ENCODE results near the gene SWSAP1. TPM values are rescaled to one million over a fixed set of nuclear protein-coding genes. Genes with fewer than 3 reads are reported as not detected.

Gene SWSAP1
- total RNA-seq, 1 experiment from 2014 or later = 2.5 TPM

GRCh38 chr19:11397089-11397610 lies 22.7 kb downstream of the SWSAP1 start:
- H3K79me2 ChIP-seq (ENCODE audit: insufficient read depth, low read length) = no peaks in the 10 kb centered on the region
- H3K4me2 ChIP-seq (ENCODE audit: low read length) = no peak overlapping the region
- H2AFZ ChIP-seq (ENCODE audit: low read depth, low read length, poor library complexity, severe bottlenecking) = no peak overlapping the region
- ATAC-seq (no peak), DNase-seq (ENCODE audit: low read depth, low spot score) (no peak)
- no peaks in the 10 kb centered on the region for H4K20me1 ChIP-seq (ENCODE audit: insufficient read depth)
- H3K27ac ChIP-seq (ENCODE audit: low read depth, low read length) = no peak overlapping the region
- no TSS peak for BruUV-seq (replicated peaks)
- no peak overlapping the region for H3K9ac ChIP-seq (ENCODE audit: low read length)
- no peaks in the 10 kb centered on the region for H3K9me2 ChIP-seq (ENCODE audit: insufficient read depth)
- H3K27me3 ChIP-seq (ENCODE audit: insufficient read depth, low read length) = no peaks in the 10 kb centered on the region
- POLR2A ChIA-PET = no interaction called here
- peaks cover 16 to 23% of the 10 kb centered on the region in 2 experiments; a peak in 3 of 4 replicates for H3K36me3 ChIP-seq (ENCODE audit: control insufficient read depth in 1 of 2, insufficient read depth in 2 of 2, low read length in 2 of 2)
- TF ChIP-seq EZH2 (IDR thresholded peaks at IDR 0.05) = no peak
- no peak for TF ChIP-seq SRF (IDR thresholded peaks at IDR 0.05; ENCODE audit: low read depth)
- TF ChIP-seq ZNF274 (IDR thresholded peaks at IDR 0.05; ENCODE audit: low read depth, low read length) = no peak
- TF ChIP-seq TCF7L2 (IDR thresholded peaks at IDR 0.05; ENCODE audit: borderline replicate concordance, extremely low read depth, insufficient read depth, insufficient read length) = no peak
- no peak for TF ChIP-seq ZFX (IDR thresholded peaks at IDR 0.05)
- TF ChIP-seq CBX3 (IDR thresholded peaks at IDR 0.05; ENCODE audit: low read depth) = no peak
- TF ChIP-seq EZH2phosphoT487 (IDR thresholded peaks at IDR 0.05; ENCODE audit: borderline replicate concordance) = no peak
- RAD21 ChIA-PET (ENCODE audit: low non-redundant PET in 1 of 2, low total read pairs in 2 of 2, uncharacterized antibody in 2 of 2, unreplicated experiment in 2 of 2) = no interaction called here
- CTCF ChIA-PET = interaction anchor here (1.2 kb wide), 1 partner anchor 13 kb away, joined by 3 read pairs; the partner anchor contains the start of gene EPOR
- no peaks in the 10 kb centered on the region for H3K9me3 ChIP-seq (ENCODE audit: control insufficient read depth in 1 of 2, insufficient read depth in 1 of 2, low read depth in 1 of 2, low read length in 2 of 2)
- no peak overlapping the region for H3K4me3 ChIP-seq (replicated peaks in 1 of 2; ENCODE audit: low read depth in 1 of 2, low read length in 2 of 2)
- no peaks in the 10 kb centered on the region for H3K4me1 ChIP-seq (ENCODE audit: control insufficient read depth in 1 of 2, insufficient read depth in 2 of 2, low read length in 2 of 2)
- intact Hi-C loops (cut with micrococcal nuclease) = no loop called here

GRCh38 chr19:11399667-11400066 lies 25.2 kb downstream of the SWSAP1 start:
- RAD21 ChIA-PET (ENCODE audit: low non-redundant PET in 1 of 2, low total read pairs in 2 of 2, uncharacterized antibody in 2 of 2, unreplicated experiment in 2 of 2) = no interaction called here

More at GRCh38 chr19:11399667-11400066, 25.2 kb downstream of the SWSAP1 start:
- H3K4me2 ChIP-seq (ENCODE audit: low read length) = no peak overlapping the region
- ATAC-seq (no peak), DNase-seq (ENCODE audit: low read depth, low spot score) (no peak)
- H3K9me3 ChIP-seq (ENCODE audit: control insufficient read depth in 1 of 2, insufficient read depth in 1 of 2, low read depth in 1 of 2, low read length in 2 of 2) = no peaks in the 10 kb centered on the region
- CTCF ChIA-PET = no interaction called here
- no peaks in the 10 kb centered on the region for H3K4me1 ChIP-seq (ENCODE audit: control insufficient read depth in 1 of 2, insufficient read depth in 2 of 2, low read length in 2 of 2)
- no peaks in the 10 kb centered on the region for H3K9me2 ChIP-seq (ENCODE audit: insufficient read depth)
- POLR2A ChIA-PET = no interaction called here
- H3K4me3 ChIP-seq (replicated peaks in 1 of 2; ENCODE audit: low read depth in 1 of 2, low read length in 2 of 2) = no peak overlapping the region
- H3K9ac ChIP-seq (ENCODE audit: low read length) = no peak overlapping the region
- no peaks in the 10 kb centered on the region for H3K79me2 ChIP-seq (ENCODE audit: insufficient read depth, low read length)
- H3K27me3 ChIP-seq (ENCODE audit: insufficient read depth, low read length) = no peaks in the 10 kb centered on the region
- intact Hi-C loops (cut with micrococcal nuclease) = no loop called here
- no peak overlapping the region for H3K27ac ChIP-seq (ENCODE audit: low read depth, low read length)
- BruUV-seq (replicated peaks) = no TSS peak
- H4K20me1 ChIP-seq (ENCODE audit: insufficient read depth) = no peaks in the 10 kb centered on the region
- TF ChIP-seq RAD21 (IDR thresholded peaks at IDR 0.05; ENCODE audit: low read depth) (no peak), EGR1 (IDR thresholded peaks at IDR 0.05; ENCODE audit: low read depth) (no peak)
- H2AFZ ChIP-seq (ENCODE audit: low read depth, low read length, poor library complexity, severe bottlenecking) = no peak overlapping the region
- peaks cover 20 to 26% of the 10 kb centered on the region in 2 experiments; a peak in 3 of 4 replicates for H3K36me3 ChIP-seq (ENCODE audit: control insufficient read depth in 1 of 2, insufficient read depth in 2 of 2, low read length in 2 of 2)
